Measurements from ENCODE around the gene TMEM258.

Gene TMEM258

GRCh38 chr11:61826930-61827570 is 34.7 kb upstream of the TMEM258 start:
- no peaks in the 10 kb centered on the region for H3K27me3 ChIP-seq
- peaks cover 3% of the 10 kb centered on the region for H3K36me3 ChIP-seq
- H4K20me1 ChIP-seq, result peaks cover 31% of the 10 kb centered on the region
- H3K4me3 ChIP-seq, result peak overlapping the region; percentile 91
- H3K4me2 ChIP-seq, result peak overlapping the region; percentile 99
- peaks cover 45% of the 10 kb centered on the region for H3K4me1 ChIP-seq
- H3K27ac ChIP-seq, result peak overlapping the region; percentile 99
- peak overlapping the region; percentile 97 for H3K9ac ChIP-seq
- H3K9me3 ChIP-seq, result no peaks in the 10 kb centered on the region
- TF ChIP-seq Cebpa-rat (IDR thresholded peaks at IDR 0.05), result no peak

GRCh38 chr11:61820174-61820573 is 27.8 kb upstream of the TMEM258 start:
- H3K27ac ChIP-seq, result no peak overlapping the region
- H3K4me1 ChIP-seq, result peaks cover 17% of the 10 kb centered on the region
- H4K20me1 ChIP-seq, result no peaks in the 10 kb centered on the region
- H3K9me3 ChIP-seq, result no peaks in the 10 kb centered on the region
- no peak overlapping the region for H3K9ac ChIP-seq
- H3K4me3 ChIP-seq, result no peak overlapping the region
- no peak for TF ChIP-seq Cebpa-rat (IDR thresholded peaks at IDR 0.05)
- H3K36me3 ChIP-seq, result no peaks in the 10 kb centered on the region
- H3K27me3 ChIP-seq, result no peaks in the 10 kb centered on the region
- H3K4me2 ChIP-seq, result no peak overlapping the region

- peak overlapping the region; percentile 95 for H3K9ac ChIP-seq
These were observed 25.2 kb upstream of the TMEM258 start for GRCh38 chr11:61817471-61818202.

GRCh38 chr11:61816736-61817455 is 24.5 kb upstream of the TMEM258 start, which contains the start of gene FADS1:
FADS1 (minus strand) TSS chr11:61817003; CDS start chr11:61816929, 74 bp downstream.
- Histone ChIP-seq H3K9ac (peak within 1 kb of the TSS; percentile 95), H3K4me2 (peak within 1 kb of the TSS; percentile 94), H3K4me3 (peak within 1 kb of the TSS; percentile 84), H4K20me1 (peaks cover 10% of the 10 kb centered on the region; the same call in 1 of the 2 replicates), H3K9me3 (no peaks in the 10 kb centered on the region; the same call in 1 of the 2 replicates), H3K27me3 (no peaks in the 10 kb centered on the region), H3K4me1 (peaks cover 28% of the 10 kb centered on the region), H3K27ac (peak within 1 kb of the TSS; percentile 97), H3K36me3 (peaks cover 26% of the 10 kb centered on the region)
- TF ChIP-seq Cebpa-rat (IDR thresholded peaks at IDR 0.05), result peak; percentile 97

More at GRCh38 chr11:61817471-61818202, 25.2 kb upstream of the TMEM258 start:
- H3K9me3 ChIP-seq, result no peaks in the 10 kb centered on the region; the same call in 1 of the 2 replicates
- TF ChIP-seq Cebpa-rat (IDR thresholded peaks at IDR 0.05), result no peak
- peak overlapping the region; percentile 97 for H3K27ac ChIP-seq
- peak overlapping the region; percentile 84 for H3K4me3 ChIP-seq
- H4K20me1 ChIP-seq, result peaks cover 5% of the 10 kb centered on the region; the same call in 1 of the 2 replicates
- peaks cover 18% of the 10 kb centered on the region for H3K36me3 ChIP-seq
- peaks cover 28% of the 10 kb centered on the region for H3K4me1 ChIP-seq
- peak overlapping the region; percentile 94 for H3K4me2 ChIP-seq
- H3K27me3 ChIP-seq, result no peaks in the 10 kb centered on the region

- Histone ChIP-seq H3K4me2 (peak overlapping the region; percentile 94), H3K27me3 (no peaks in the 10 kb centered on the region)
- no peak for TF ChIP-seq Cebpa-rat (IDR thresholded peaks at IDR 0.05)
These were observed 23.7 kb upstream of the TMEM258 start for GRCh38 chr11:61815790-61816735.

GRCh38 chr11:61814958-61815789 is 22.8 kb upstream of the TMEM258 start:
- Histone ChIP-seq H3K9me3 (no peaks in the 10 kb centered on the region; the same call in 1 of the 2 replicates), H3K27me3 (no peaks in the 10 kb centered on the region), H3K4me3 (peak overlapping the region; percentile 84), H3K4me2 (peak overlapping the region; percentile 94), H4K20me1 (peaks cover 17% of the 10 kb centered on the region; the same call in 1 of the 2 replicates), H3K4me1 (peaks cover 28% of the 10 kb centered on the region), H3K36me3 (peaks cover 43% of the 10 kb centered on the region), H3K9ac (peak overlapping the region; percentile 95), H3K27ac (peak overlapping the region; percentile 97)
- TF ChIP-seq Cebpa-rat (IDR thresholded peaks at IDR 0.05), result no peak

More at GRCh38 chr11:61815790-61816735, 23.7 kb upstream of the TMEM258 start:
- Histone ChIP-seq H3K4me1 (peaks cover 28% of the 10 kb centered on the region), H4K20me1 (peaks cover 10% of the 10 kb centered on the region; the same call in 1 of the 2 replicates), H3K9ac (peak overlapping the region; percentile 95), H3K27ac (peak overlapping the region; percentile 97), H3K4me3 (peak overlapping the region; percentile 84), H3K36me3 (peaks cover 34% of the 10 kb centered on the region), H3K9me3 (no peaks in the 10 kb centered on the region; the same call in 1 of the 2 replicates)

- peak overlapping the region; percentile 97 for H3K27ac ChIP-seq
- TF ChIP-seq Cebpa-rat (IDR thresholded peaks at IDR 0.05), result no peak
- peak overlapping the region; percentile 84 for H3K4me3 ChIP-seq
- no peaks in the 10 kb centered on the region for H3K27me3 ChIP-seq
- H3K9me3 ChIP-seq, result no peaks in the 10 kb centered on the region; the same call in 1 of the 2 replicates
- peaks cover 21% of the 10 kb centered on the region; the same call in 1 of the 2 replicates for H4K20me1 ChIP-seq
- H3K9ac ChIP-seq, result peak overlapping the region; percentile 95
- peaks cover 28% of the 10 kb centered on the region for H3K4me1 ChIP-seq
- peak overlapping the region; percentile 94 for H3K4me2 ChIP-seq
- peaks cover 51% of the 10 kb centered on the region for H3K36me3 ChIP-seq
These were observed 22.0 kb upstream of the TMEM258 start for GRCh38 chr11:61814247-61814957.
